GM18502 (cell line): ENCODE data around the gene ACSF3.
"Not testable (repeated sequence)": the region's sequence is repeated elsewhere in the genome, so short reads cannot be mapped to it uniquely, and the experiment has no call there.

Experiments used
- ATAC-seq: cut with Tn5 transposase; IDR thresholded peaks from one replicate; pipeline ENCODE4 v1.9.1; 2021; ENCODE audit warnings: mild to moderate bottlenecking; ENCODE audit not compliant: unreplicated experiment, poor library complexity

The ACSF3 gene

GRCh38 chr16:89155184-89155679 is 61.6 kb downstream of the ACSF3 start:
- no peak for ATAC-seq

- ATAC-seq: no peak
Measured at GRCh38 chr16:89155851-89156739, 62.4 kb downstream of the ACSF3 start.

GRCh38 chr16:89156740-89157645 is 63.3 kb downstream of the ACSF3 start:
- no peak for ATAC-seq

- ATAC-seq: no peak
Measured at GRCh38 chr16:89157778-89158177, 64.1 kb downstream of the ACSF3 start.

- ATAC-seq: no peak
Measured at GRCh38 chr16:89159066-89159849, 65.6 kb downstream of the ACSF3 start.

GRCh38 chr16:89159850-89160354 is 66.2 kb downstream of the ACSF3 start:
- no peak for ATAC-seq

- no peak for ATAC-seq
Measured at GRCh38 chr16:89160977-89161701, 67.5 kb downstream of the ACSF3 start.

GRCh38 chr16:89161763-89162713 is 68.4 kb downstream of the ACSF3 start:
- ATAC-seq: no peak

GRCh38 chr16:89163297-89163696 is 69.6 kb downstream of the ACSF3 start:
- ATAC-seq: no peak

- ATAC-seq: no peak
Measured at GRCh38 chr16:89164436-89164835, 70.8 kb downstream of the ACSF3 start.

- ATAC-seq: no peak
Measured at GRCh38 chr16:89164847-89165680, 71.4 kb downstream of the ACSF3 start.

- ATAC-seq: not testable (repeated sequence)
Measured at GRCh38 chr16:89165681-89165979, 72.0 kb downstream of the ACSF3 start.

GRCh38 chr16:89166696-89167424 is 73.2 kb downstream of the ACSF3 start:
- no peak for ATAC-seq

GRCh38 chr16:89167425-89167941 is 73.8 kb downstream of the ACSF3 start:
- ATAC-seq: no peak

GRCh38 chr16:89168381-89169189 is 74.9 kb downstream of the ACSF3 start:
- no peak for ATAC-seq

- ATAC-seq: no peak
Measured at GRCh38 chr16:89169778-89170177, 76.1 kb downstream of the ACSF3 start.
